T follicular helper cell (primary cell): Measurements from ENCODE around the gene AIF1L.
"Not testable (repeated sequence)": the region's sequence is repeated elsewhere in the genome, so short reads cannot be mapped to it uniquely, and the experiment has no call there.

Experiments
- DNase-seq: peaks from one replicate; pipeline ENCODE4 v3.0.0-alpha.2; 2020; ENCODE audit warnings: low read depth

AIF1L gene

DNA sequence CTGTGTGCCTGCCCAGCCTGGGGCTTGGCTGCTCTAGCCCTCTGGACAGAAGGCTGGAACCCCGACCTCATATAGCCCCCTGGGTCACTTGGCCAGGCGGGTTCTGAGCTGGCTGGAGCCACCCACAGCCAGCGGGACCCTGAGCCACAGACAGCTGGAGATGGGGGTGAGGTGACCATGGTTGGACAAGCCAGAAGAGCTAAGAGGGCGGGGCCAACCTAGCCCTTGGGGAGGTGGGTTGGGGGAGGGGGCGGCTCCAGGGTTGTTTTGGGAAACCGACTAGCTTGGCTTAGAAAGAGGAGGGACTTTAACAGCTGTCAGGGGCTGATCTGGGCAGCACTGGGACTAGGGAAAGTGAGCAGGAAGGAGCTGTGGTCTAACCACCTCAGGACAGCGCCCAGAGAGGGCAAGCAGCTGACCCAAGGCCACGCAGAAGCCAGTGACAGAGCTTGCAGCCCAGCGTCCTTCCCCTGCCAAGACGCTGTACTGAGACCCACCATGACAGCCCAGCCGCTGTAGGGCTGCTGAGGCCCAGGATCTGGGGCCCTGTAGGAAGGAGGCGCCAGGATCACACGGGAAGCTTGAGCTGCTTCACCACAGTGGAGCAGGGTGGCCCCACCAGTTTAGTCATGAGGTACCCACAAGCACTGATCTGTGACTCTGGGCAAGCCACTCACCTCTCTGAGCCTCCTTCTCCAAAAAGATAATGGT, 2.2 kb downstream of the AIF1L start:
- DNase-seq: no peak

DNA sequence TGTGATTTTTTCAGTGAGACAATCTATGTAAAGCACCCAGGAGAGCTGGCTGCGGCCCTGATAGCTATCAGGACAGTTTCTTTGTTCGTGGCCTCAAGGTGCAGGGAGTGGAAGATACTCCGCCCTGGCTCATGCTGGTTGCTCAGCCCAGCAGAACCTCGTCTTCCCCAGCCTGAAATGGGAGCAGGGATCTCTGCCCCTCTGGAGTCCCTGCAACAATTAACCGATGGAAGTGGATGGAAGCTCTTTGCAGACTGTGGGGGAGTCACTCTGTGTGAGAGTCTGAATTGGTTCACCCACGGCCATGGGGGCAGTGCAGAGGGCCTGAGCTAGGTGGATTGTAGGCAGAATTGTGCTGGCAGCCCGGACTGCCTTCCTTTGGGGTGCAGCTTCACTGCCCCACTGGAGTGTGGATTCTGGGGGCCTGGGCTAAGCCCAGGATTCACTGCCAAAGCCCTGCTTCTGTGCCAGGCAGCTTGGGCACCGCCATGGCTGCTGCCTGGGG, 2.8 kb downstream of the AIF1L start:
- no peak for DNase-seq

DNA sequence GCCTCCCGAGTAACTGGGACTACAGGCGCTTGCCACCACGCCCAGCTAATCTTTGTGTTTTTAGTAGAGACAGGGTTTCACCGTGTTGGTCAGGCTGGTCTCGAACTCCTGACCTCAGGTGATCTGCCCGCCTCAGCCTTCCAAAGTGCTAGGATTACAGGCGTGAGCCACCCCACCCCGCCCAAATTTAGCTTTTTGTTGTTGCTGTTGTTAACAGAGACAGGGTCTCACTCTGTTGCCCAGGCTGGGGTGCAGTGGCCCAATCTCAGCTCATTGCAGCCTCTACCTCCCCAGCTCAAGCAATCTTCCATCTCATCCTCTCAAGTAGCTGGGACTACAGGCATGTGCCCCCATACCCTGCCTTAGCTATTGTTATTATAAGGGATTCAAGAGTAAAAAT, 3.5 kb downstream of the AIF1L start:
- not testable (repeated sequence) for DNase-seq

DNA sequence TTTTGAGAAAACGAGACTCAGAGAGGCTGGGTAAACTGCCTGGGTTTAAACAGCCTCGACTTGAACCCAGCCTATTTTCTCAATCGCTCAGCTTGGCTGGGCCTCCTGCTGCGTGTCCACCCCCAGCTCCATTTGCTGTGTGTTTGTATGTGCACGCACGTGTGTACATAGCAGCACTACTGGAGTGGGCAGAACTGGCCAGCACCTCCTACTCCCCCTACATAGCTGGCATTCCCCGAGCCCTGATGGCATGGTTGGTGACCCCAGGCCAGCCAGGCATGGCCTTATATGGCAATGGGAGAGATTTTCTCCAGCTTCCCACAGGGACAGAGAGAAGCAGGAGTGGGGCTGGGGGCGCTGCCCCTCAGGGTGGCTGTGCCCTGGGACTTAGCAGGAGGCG, 4.1 kb downstream of the AIF1L start:
- no peak for DNase-seq

DNA sequence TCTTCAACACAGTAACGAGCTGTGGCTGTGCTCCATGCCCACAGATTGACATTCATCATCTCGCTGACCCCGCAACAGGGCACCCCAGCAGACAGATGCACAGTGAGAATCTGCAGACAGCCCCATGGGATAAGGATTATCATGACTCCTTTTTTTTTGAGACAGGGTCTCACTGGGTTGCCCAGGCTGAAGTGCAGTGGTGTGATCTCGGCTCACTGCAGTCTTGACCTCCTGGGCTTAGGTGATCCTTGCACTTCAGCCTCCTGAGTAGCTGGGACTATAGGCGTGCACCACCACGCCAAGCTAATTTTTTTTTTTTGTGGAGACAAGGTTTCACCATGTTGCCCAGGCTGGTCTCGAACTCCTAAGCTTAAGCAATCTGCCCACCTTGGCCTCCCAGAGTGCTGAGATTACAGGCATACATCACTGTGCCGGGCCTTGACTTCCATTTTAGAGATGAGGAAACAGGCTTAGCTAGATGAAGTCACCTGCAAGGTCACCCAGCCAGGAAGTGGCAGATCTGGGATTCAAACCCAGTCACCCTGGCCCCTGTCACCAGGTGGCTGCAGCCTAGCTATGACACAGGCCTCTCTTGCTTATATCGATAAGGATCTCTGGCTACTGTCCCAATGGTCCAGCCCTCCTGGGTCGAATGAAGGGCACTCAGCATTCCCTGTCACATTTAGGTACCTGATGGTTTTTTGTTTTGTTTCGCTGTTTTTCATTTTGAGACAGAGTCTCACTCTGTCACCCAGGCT, 5.1 kb downstream of the AIF1L start:
- no peak for DNase-seq

DNA sequence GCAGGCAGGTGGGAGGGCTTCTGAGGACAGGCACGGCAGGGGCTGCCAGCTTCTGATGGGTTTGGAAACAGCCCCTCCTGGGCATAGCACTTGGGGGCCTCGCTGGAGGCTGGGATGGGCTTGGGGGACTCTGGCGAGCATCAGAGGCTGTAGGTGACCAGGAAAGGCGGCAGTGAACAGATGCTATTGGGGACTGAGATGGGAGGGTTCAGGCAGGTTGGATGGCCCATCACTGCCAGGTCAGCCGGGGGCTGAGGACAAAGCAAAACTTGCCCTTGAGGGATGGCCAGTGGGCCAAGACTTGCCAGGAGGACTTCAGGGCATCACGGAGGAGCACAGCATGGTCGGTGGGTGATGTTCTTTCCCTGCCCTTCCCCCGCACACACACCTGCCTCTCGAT, 6.7 kb downstream of the AIF1L start:
- DNase-seq: no peak

DNA sequence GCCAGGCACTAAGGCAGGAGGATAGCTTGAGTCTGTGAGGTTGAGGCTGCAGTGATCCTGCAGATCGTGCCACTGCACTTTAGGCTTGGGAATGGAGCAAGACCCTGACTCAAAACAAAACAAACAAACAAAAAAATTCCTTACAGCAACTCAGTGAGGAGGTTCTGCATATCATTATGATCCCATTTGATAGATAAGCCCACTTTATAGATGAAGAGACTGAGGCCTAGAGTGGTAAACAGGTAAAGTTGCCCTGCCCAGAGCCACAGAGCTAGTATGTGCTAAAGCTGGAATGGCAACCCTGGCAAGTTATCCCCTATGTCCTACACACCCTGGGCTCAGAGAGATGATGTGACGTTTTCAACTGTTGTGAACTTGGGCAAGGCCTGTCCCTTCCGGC, 7.2 kb downstream of the AIF1L start:
- no peak for DNase-seq

DNA sequence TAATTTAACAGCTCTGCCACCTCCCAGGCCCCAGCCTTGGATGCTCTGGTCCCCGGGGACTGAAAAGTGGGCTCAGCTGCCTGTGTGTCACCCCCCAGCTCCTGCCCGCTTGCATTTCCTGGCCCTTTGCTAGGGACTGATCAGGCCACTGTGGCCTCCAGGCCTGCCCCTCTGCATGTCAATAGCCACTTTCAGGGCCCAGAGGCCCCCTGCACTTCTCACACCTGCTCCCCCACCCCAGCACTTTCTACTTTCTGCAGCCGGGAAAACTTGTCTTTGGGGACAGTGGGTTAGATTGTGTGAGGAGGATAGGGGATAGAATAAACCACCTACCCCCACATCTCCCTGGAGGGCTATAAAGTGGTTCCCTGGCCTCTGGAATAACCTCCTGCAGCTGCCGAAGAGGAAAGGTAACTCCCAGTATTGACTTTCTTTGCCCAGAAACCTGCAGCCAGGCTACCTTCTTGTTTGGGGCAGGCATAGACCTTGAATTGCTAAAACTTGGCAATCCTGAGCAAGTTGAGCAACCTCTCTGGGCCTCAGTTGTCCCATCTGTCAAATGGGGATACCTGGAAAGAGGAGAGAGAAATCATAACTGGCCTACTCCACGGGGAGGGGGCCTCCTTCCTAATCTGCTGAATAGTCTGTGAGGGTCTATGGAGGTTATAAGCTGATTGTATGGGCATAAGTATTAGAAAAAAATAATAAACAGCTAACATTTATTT, 7.8 kb downstream of the AIF1L start:
- no peak for DNase-seq

DNA sequence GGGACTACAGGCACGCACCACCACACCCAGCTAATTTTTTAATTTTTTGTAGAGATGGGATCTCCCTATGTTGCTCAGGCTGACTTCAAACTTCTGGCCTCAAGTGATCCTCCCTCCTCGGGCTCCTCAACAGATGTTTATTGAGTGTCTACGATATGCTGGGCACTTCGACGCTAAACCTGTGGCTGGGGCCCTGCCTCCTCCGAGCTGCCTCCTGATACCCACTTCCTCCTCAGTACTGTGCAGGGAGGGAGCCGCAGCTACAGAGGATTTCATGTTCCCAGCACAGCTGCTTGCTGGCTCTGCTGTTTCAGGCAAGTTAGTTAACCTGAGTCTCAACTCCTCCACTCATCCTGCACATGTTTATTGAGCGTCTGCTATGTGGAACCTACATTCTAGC, 9.6 kb downstream of the AIF1L start:
- DNase-seq: no peak

DNA sequence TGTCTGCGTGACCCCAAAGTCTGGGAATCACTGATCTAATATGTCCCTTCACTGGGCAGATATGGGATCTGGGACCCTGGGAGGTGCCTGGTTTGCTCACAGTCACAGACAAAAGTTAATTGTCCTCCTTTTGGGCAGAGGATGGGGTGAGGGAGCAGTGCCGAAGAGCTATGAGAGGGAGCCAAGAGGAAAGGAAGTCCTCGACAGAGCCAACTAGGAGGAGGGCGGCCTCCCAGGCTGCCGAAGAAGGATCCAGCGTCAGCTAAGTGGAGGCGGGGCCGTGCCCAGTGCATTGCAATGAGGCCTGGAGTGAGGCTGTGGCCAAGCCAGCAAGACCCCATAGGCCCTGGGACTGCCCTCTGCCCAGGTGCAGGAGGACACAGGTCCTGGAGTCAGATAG, 11.4 kb downstream of the AIF1L start:
- DNase-seq: no peak

DNA sequence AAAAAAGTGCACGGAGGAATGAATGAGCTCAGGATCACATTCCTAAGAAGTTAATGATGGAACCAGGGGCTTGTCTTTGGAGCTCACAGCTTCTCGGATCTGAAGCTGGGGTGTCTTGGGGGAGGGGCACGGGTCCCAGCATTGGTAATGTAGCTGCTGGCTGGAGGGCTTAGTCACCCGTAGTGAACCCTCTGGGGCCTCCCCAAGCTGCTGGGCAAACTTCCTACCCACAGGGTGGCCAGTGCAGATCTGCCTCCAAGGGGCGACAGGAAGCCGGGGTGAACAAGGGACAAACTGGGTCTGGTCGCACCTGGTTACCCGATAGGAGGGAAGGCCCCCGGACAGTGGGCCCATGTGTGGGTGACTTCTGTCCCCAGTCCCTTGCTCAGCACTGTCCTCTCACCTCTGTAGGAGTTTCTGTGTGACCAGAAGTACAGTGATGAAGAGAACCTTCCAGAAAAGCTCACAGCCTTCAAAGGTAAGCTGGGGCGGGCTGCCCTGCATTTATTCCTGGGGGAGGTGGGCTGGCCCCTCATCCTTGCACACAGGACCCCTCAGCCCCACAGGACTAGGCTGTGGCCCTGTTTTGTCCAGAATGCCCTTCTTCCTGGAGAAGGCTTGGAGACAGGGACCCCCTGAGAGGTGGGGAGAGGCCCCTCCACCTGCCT, 15.0 kb downstream of the AIF1L start:
- no peak for DNase-seq

DNA sequence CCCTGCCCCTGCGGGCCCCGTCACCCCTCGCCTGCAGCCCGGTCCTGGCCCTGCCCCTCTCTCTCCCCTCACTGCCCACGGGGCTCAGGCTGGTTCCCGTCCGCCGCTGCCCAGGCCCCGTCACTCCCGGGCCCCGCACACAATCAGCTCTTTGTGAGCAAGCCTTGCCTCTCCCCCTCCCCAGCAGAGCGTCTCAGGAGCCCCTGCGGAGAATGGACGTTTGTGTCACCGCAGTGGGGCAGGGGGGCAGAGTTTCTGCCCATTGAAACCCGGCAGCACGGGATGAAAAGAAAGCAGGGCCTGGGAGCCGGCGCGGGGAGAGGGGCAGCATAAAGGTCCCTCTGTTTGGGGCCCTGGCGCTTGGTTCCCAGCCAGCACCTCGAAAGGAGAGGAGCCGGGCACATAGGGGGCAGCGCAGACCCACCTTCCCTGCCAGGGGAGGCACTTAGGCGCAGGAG, 15.6 kb downstream of the AIF1L start:
- no peak for DNase-seq

DNA sequence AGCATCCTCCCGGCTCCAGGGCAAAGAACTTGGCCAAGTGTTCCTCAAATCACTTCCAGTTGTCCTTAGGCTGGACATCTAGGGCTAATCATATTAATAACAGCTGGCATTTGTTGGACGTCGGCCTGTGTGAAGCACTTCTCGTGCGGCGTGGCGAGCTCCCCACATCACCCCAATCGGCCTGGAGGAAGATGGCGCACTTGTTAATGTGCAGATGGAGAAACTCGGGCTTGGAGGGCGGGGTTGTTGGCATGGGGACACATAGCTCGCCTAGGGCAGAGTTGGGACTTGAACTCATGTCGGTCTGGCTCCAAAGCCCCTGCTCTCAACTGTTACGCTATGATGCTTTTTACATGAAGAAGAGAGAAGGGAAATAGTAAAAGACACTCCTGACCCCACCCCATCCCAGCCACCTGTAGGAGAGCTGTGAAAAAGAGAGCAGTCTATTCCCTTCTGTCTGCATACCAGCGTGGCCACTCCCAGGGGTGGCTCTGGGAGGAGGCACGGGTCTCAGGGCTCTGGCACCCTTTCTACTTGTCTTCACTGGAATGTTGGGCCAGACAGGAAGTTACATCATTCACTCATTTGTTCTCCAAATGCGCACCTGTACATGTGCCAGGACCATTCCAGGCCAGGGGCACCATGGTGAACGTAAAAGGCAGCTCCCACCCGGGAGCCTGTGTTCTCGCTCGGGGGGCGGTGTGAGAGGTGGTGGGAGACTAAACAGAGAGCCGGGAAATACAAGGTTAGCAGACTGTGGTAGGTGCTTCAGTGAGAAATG, 16.2 kb downstream of the AIF1L start:
- DNase-seq: no peak

DNA sequence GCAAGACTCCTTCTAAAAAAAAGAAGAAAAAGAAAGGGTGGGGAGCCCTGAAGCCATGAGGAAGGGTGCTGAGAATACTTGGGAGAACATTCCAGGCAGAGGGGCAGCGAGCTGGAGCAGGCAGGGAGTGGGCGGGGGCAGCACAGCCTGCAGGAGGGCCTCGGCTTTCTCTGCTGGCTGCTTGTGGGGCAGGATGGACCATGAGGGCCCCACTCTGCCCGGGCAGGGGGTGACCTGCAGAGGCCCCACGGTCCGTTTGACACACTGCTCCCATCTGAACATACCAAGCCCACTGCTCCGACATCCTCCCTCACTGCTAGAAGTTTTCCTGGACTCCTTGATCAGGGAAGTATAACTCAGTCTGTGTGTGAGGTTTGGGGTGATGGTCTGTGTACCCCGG, 17.3 kb downstream of the AIF1L start:
- DNase-seq: no peak

DNA sequence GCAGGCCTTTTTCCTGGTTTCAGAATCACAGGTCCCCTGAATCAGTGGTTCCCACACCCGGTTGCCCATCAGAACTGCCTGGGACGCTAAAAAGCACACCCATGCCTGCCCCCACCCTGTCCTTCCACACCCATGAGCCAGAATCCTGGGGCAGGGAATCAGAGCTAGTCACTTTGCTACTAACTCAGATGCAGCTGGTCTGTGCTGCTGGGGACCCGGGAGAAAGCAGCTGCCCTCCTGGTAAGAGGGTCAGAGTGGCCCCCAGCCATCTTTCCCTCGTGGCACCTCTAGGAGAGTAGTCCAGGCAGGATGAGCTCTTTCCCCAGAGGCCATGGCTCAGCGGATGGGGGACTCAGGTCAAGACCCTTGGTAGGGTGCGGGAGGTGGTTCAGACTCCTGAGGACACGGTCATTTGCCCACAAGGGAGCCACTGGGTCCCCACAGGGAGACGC, 17.8 kb downstream of the AIF1L start:
- no peak for DNase-seq

DNA sequence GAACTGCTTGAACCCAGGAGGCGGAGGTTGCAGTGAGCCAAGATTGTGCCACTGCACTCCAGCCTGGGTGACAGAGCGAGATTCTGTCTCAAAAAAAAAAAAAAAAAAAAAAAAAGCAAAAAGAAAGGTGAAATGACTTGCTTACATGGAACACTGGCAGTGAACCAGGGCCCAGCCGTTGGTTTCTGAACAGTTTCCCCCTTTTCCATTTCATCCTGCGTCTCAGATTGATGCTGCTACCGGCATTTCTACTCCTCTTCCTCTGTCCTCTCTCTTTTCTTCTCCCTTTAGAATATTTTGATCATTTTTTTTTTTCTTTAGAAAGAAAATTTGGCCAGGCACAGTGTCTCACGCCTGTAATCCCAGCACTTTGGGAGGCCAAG, 19.0 kb downstream of the AIF1L start:
- not testable (repeated sequence) for DNase-seq

DNA sequence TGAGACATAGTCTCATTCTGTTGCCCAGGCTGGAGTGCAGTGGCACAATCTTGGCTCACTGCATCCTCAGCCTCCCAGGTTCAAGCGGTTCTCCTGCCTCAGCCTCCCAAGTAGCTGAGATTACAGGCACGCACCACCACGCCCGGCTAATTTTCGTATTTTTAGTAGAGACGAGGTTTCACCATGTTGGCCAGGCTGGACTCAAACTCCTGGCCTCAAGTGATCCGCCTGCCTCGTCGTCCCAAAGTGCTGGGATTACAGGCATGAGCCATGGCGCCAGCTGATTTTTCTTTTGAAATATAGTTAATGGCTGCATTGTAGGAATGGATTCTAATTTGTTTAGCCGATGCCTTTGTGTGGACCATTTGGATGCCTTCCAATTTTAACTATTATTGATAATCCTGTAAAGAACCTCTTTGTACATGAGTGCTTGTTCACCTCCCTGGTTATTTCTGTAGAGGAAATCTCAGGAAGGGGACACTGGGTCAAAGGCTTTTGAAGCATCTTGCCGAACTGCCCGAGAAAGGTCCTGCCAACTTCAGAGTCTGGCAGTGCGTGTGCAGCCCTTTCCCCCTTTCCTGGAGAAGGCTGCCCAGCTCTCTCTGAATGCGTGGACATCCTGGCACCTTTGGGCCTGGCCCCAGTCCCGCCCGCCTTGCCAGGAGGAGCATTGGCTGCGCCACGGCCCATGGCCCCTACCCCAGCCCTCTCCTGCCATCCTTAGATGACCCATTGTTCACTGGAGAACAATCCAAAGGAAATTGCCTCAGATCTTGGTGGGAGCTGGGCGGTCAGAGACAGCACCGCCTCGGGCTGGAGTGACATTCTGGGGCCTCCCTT, 20.2 kb downstream of the AIF1L start:
- DNase-seq: no peak

DNA sequence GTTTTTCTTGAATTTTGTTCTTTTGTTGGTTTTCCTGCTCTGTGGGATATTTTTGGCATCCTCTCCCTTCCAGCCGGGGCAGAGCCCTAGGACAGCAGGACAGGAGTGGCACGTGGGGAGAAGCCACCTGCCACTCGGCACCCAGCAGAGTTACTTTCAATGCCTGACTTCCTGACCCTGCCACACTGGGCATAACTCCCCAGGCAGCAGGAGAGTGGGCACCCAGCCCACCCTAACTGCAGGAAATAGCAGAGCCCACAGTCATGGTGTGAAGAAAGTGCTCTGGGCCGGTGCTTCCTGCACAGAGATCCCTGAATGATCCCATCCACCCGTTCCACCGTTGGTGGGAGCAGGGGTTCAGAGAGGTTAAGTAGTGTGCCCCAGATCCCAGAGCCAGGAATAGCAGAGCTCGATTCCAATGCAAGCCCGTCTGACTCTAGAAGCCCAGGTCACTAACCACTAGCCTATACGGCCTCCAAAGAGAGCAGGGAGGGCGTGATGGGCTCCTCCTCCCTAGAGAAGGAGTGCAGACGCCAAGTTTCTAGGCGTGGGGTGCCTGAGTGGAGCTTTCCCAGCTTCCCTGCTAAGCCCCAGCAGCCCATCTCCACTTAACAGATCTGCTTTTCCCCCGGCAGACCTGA, 20.9 kb downstream of the AIF1L start:
- DNase-seq: no peak

DNA sequence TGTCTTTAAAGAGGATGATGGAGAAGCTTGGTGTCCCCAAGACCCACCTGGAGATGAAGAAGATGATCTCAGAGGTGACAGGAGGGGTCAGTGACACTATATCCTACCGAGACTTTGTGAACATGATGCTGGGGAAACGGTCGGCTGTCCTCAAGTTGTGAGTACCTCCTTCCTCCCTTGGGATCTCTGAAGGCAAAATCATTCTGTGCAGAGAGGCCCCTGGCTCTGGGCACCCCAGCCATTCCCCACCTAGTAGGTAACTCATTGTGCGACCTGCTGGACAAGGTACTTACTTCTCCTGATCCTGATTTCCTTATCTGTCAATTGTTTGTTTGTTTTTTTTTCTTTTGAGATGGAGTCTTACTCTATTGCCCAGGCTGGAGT, 21.4 kb downstream of the AIF1L start:
- DNase-seq: no peak

DNA sequence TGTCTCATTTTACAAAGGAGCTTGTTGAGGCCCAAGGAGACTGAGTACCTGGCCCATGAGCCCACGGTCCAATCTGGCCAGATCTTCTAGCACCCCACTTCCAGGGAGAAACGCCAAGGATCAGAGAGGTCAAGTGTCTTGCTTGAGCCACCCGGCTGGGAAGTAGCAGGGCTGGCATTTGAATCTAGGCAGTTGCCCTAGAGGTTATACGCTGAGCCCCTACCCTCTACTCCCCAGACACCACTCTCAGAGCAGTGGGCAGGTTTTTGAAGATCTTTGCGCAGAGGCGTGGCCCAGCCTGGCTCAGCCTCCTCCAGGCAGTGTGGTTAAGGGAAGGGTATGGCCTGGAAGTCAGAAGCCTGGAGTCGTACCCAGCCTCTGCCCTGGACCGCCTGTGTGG, 23.3 kb downstream of the AIF1L start:
- no peak for DNase-seq
